Esophagus muscularis mucosa (tissue), 4 donors: ENCODE results near the gene PPP4C.

ENCODE experiments used
- EP300 ChIP-seq: sonication (generic); formaldehyde crosslinking; IDR thresholded peaks from one replicate; pipeline ENCODE4 v1.6.1; 2017; ENCODE audit warnings: antibody characterized with exemption
- POLR2AphosphoS5 ChIP-seq, 2 donors: sonication (generic); formaldehyde crosslinking; IDR thresholded peaks; one replicate each; pipeline ENCODE4 v1.6.1; 2017; ENCODE audit warnings: antibody characterized with exemption in 2 of 2
- TF ChIP-seq, protein P1 (sequence below), 3 experiments: fragments of 200-600 bp in 2 of 3; fragments of 450-650 bp in 1 of 3; sonication (generic) in 2 of 3; IDR thresholded peaks; one replicate each; pipeline ENCODE4 v1.5.1; 2017 to 2019; ENCODE audit warnings: antibody characterized with exemption in 3 of 3, mild to moderate bottlenecking in 2 of 3, moderate library complexity in 1 of 3

GRCh38 chr16:30114411-30114810 lies 38.6 kb downstream of the PPP4C start:
- TF ChIP-seq, protein P1, sequence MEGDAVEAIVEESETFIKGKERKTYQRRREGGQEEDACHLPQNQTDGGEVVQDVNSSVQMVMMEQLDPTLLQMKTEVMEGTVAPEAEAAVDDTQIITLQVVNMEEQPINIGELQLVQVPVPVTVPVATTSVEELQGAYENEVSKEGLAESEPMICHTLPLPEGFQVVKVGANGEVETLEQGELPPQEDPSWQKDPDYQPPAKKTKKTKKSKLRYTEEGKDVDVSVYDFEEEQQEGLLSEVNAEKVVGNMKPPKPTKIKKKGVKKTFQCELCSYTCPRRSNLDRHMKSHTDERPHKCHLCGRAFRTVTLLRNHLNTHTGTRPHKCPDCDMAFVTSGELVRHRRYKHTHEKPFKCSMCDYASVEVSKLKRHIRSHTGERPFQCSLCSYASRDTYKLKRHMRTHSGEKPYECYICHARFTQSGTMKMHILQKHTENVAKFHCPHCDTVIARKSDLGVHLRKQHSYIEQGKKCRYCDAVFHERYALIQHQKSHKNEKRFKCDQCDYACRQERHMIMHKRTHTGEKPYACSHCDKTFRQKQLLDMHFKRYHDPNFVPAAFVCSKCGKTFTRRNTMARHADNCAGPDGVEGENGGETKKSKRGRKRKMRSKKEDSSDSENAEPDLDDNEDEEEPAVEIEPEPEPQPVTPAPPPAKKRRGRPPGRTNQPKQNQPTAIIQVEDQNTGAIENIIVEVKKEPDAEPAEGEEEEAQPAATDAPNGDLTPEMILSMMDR (IDR thresholded peaks at IDR 0.05) = no peak
- TF ChIP-seq POLR2AphosphoS5 (IDR thresholded peaks at IDR 0.05) (no peak), EP300 (no peak)
